HEK293 (cell line): ENCODE results near the gene GARRE1.

Experiments
- CTCF ChIA-PET: fragments of 350-600 bp; formaldehyde crosslinking; extraction: SDS; loops from one replicate; lab custom pipeline; 2021; ENCODE audit warnings: antibody characterized with exemption; lab: Yijun Ruan, JAX
- POLR2A ChIA-PET: fragments of 300-600 bp; formaldehyde crosslinking; extraction: SDS; loops from one replicate; lab custom pipeline; 2020; ENCODE audit warnings: antibody characterized with exemption, inconsistent platforms; lab: Yijun Ruan, JAX
- H3K27ac ChIP-seq: fragments of 200-500 bp; sonication (Bioruptor generic); 2 replicates; pipeline ENCODE4 v1.5.1; 2014; ENCODE audit warnings: low read depth, low read length, control low read depth, inconsistent platforms; ENCODE audit errors: extremely low read depth
- H3K36me3 ChIP-seq, 2 experiments: fragments of 200-500 bp in 1 of 2; sonication (Bioruptor generic) in 1 of 2; 1 replicate in 1 of 2; 2 replicates in 1 of 2; pipeline ENCODE4 v1.5.1; 2014 to 2017; ENCODE audit warnings: inconsistent platforms in 2 of 2, low read length in 2 of 2; ENCODE audit not compliant: control insufficient read depth in 2 of 2, insufficient read depth in 1 of 2
- H3K4me1 ChIP-seq: fragments of 200-500 bp; sonication (Bioruptor generic); 2 replicates; pipeline ENCODE4 v1.5.1; 2014; ENCODE audit warnings: mild to moderate bottlenecking, low read length, inconsistent platforms; ENCODE audit not compliant: control insufficient read depth, insufficient read depth
- H3K4me3 ChIP-seq: 2 replicates; pipeline ENCODE4 v1.5.1; 2011; ENCODE audit warnings: low read depth, mild to moderate bottlenecking, control low read depth, low read length, moderate library complexity
- H3K9me3 ChIP-seq: fragments of 200-500 bp; sonication (Bioruptor generic); 2 replicates; pipeline ENCODE4 v1.5.1; 2014; ENCODE audit warnings: low read depth, low read length, inconsistent platforms; ENCODE audit not compliant: control insufficient read depth, insufficient read depth
- ZIC2 ChIP-seq: fragments of 450-650 bp; formaldehyde crosslinking; IDR thresholded peaks from 2 replicates; pipeline ENCODE4 v1.5.1; 2016; ENCODE audit warnings: missing biosample characterization, missing genetic modification characterization

GARRE1 gene

DNA sequence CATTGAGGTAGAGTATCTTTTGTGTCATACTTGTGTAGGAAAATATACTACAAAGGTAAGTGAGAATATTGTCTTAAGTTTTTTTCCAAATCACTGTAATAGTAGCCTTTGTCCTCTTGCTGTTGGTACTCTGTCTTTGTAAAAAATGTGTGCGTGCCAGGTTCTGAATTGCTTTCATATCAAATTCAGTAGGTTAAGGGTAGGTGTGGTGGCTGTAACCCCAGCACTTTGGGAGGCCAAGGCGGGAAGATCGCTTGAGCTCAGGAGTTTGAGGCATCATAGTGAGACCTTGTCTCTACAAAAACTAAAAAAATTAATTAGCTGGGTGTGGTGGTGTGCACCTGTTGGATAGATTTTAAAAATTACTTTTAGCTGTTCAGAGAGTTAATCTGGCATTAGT is 46.6 kb downstream of the GARRE1 start:
- ChIA-PET POLR2A (interaction anchor here (1.4 kb wide), 1 partner anchor 15 kb away, joined by 5 read pairs; no protein-coding TSS in a partner anchor), CTCF (interaction anchor here (1.0 kb wide), 1 partner anchor 58 kb away, joined by 3 read pairs; no protein-coding TSS in a partner anchor)
- Histone ChIP-seq H3K4me1 (no peaks in the 10 kb centered on the region; the same call in 1 of the 2 replicates), H3K27ac (no peak overlapping the region), H3K9me3 (no peaks in the 10 kb centered on the region), H3K36me3 (peaks cover 18 to 56% of the 10 kb centered on the region in 2 experiments), H3K4me3 (no peak overlapping the region)
- no peak for TF ChIP-seq ZIC2 (tag by site-specific recombination)
